Left renal cortex interstitium (tissue), 4 donors: ENCODE measurements around the gene GMPPB. TPM values are rescaled to one million over a fixed set of nuclear protein-coding genes. Genes with fewer than 3 reads are reported as not detected.
"Not testable (repeated sequence)": the region's sequence is repeated elsewhere in the genome, so short reads cannot be mapped to it uniquely, and the experiment has no call there.

Experiments
- DNase-seq, 4 donors: peaks; one replicate each; pipeline ENCODE4 v3.0.0-alpha.2; 2013; ENCODE audit warnings: low read depth in 4 of 4, low spot score in 2 of 4, missing footprints in 1 of 4
- polyA plus RNA-seq, 4 donors: library from polyadenylated mRNA; unstranded; fragments of 120-200 nt; gene quantifications; one replicate each; pipeline ENCODE4 v1.2.1, GENCODE V29; 2013; ENCODE audit not compliant: insufficient read length in 4 of 4

The GMPPB gene
- 10 to 100 TPM; 11.4 to 19.2 (median 18.1) TPM for polyA plus RNA-seq

GRCh38 chr3:49723628-49724551 lies at the start of gene GMPPB:
Gene GMPPB, minus strand, starts transcription at chr3:49723951. Its CDS starts 225 bp downstream, at chr3:49723726.
- peak; percentile 81 to 95 (median 89) for DNase-seq

DNA sequence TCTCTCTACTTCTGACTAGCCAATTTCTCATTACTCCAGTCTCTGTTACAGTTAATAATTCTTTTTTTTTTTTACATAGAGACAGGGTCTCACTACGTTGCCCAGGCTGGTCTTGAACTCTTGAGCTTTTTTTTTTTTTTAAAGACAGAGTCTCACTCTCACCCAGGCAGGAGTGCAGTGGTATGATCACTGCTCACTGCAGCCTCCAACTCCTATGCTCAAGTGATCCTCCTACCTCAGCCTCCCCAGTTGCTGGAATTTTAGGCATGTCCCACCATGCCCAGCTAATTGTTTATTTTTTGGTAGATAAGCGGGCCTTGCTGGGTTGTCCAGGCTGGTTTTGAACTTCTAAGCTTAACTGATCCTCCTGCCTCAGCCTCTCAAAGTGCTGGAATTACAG lies 49.0 kb upstream of the GMPPB start:
- DNase-seq, result no peak

DNA sequence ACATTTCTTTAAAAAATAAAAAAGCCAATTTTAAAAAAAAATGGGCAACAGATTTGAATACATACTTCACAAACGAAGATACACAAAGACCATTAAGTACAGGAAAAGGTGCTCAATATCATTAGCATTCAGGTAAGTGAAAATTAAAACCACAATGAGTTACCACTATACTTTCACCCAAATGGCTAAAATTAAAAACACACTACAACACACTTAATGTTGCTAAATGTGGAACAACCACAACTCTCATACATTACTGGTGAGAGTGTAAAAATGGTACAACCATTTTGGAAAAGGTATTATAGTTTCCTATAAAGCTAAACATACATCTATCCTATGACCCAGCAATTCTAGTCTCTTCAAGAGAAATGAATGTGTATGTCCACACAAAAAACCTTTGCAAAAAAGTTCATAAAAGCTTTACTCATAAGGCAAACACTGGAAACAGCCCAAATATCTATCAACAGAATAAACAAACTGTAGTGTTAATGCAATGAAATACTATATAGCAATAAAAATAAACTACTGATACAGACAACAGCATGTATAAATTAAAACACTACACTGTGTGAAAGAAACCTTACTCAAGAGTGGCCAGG lies 47.7 kb upstream of the GMPPB start:
- no peak for DNase-seq

DNA sequence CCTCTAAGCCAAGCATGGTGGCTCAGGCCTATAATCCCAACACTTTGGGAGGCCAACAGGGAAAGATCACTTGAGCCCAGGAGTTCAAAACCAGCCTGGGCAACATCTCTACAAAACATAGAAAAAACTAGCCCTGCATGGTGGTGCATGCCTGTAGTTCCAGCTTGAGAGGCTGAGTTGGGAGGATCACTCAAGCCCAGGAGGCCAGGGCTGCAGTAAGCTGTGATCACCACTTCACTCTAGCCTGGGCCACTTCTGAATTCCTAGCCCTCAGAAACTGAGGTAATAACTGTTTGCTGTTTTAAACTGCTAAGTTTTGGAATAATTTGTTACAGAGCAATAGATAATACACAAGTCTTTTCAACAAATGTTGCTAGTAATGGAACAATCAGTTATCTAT lies 46.2 kb upstream of the GMPPB start:
- no peak for DNase-seq

- no peak for DNase-seq
These were observed 45.6 kb upstream of the GMPPB start for GRCh38 chr3:49769286-49769915.

DNA sequence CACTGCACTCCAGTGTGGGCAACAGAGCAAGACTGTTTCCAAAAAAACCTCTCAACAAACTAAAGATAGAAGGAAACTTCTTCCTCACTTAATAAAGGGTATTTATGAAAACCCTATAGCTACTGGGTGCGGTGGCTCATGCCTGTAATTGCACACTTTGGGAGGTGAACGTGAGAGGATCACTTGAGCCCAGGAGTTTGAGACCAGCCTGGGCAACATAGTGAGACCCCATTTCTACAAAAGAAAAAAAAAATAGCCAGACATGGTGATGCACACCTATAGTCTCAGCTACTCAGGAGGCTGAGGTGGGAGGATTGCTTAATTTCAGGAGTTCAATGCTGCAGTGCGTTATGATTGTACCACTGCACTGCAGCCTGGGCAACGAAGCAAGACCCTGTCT lies 40.2 kb upstream of the GMPPB start:
- no peak for DNase-seq

- no peak for DNase-seq
These were observed 37.9 kb upstream of the GMPPB start for GRCh38 chr3:49761661-49762060.

- peak in 2 of 4 donors; percentile 5 to 8 for DNase-seq
These were observed 35.5 kb upstream of the GMPPB start for GRCh38 chr3:49759226-49759625.

GRCh38 chr3:49757197-49757596 lies 33.4 kb upstream of the GMPPB start:
- no peak for DNase-seq

- no peak for DNase-seq
These were observed 32.3 kb upstream of the GMPPB start for GRCh38 chr3:49756036-49756435.

GRCh38 chr3:49754536-49754935 lies 30.8 kb upstream of the GMPPB start:
- DNase-seq, result no peak

DNA sequence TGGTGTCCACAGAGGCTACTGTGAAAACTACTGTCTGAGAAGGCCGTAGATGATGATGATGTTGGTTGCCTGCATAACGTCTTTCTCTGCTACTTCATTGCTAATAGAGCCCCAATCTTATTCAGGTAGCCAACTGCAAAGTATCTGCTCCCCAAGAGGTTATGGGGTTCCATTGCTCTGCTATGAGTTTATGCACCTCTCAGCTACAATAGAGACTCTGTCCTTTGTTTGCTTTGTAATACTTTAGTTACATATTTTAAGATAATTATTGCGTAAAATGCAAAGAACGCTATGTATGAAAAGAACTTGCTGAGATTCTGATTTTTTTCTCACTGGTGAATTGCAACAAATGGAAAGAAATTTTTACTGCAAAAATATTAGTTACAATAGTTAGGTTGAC lies 27.8 kb upstream of the GMPPB start:
- DNase-seq, result no peak

DNA sequence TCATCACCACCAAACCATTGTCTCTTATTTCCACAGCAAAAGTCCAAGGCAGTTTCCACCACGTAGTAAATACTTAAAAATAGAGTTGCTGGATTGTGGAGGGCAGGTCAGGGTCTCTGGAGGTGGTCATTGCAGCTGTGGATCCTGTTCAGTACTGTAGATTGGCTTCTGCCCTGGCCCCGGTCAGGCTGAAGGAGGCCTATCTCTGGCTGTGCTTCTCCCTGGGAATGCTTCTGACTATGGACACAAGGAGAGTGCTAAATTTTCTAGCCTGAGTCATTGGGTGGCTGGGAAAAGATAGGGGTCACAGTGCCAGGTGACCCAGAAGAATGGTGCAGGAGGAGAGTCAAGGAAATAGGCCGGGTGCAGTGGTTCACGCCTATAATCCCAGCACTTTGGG lies 26.3 kb upstream of the GMPPB start:
- DNase-seq, result no peak

GRCh38 chr3:49748874-49749273 lies 25.1 kb upstream of the GMPPB start:
- DNase-seq, result not testable (repeated sequence)

- DNase-seq, result no peak
These were observed 24.2 kb upstream of the GMPPB start for GRCh38 chr3:49747792-49748480.

- DNase-seq, result no peak
These were observed 22.2 kb upstream of the GMPPB start for GRCh38 chr3:49745986-49746385.

DNA sequence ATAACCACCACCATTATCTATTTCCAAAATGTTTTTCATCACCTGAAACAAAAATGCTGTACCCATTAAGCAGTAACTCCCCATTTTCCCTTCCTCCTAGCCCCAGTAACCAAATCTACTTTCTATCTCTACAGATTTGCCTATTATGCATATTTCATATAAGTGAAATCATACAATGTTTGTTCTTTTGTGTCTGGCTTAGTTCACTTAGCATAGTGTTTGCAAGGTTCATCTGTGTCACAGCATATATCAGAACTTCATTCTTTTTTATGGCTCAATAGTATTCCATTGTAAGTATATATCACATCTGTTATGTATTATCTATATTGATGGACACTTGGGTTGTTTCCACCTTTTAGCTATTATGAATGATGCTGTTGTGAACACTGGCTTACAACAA lies 16.7 kb upstream of the GMPPB start:
- no peak for DNase-seq

GRCh38 chr3:49738067-49738713 lies 14.4 kb upstream of the GMPPB start:
- no peak for DNase-seq

DNA sequence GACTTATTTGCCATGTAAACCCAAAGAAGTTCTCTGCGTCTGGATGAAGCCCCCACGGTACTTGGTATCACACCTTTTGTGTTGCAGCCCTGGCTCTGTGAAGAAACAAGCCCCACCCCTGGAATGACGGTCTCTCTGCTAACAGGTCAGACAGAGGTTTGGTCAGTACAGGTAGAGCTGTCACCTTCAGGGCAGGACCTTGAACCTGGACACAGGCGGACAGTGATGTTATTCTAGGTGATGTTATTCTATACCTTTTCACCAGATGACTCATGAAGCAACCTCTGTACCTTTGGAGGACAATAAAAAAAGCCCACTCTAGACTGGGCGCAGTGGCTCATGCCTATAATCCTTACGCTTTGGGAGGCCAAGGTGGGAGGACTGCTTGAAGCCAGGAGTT lies 11.0 kb upstream of the GMPPB start:
- DNase-seq, result no peak

DNA sequence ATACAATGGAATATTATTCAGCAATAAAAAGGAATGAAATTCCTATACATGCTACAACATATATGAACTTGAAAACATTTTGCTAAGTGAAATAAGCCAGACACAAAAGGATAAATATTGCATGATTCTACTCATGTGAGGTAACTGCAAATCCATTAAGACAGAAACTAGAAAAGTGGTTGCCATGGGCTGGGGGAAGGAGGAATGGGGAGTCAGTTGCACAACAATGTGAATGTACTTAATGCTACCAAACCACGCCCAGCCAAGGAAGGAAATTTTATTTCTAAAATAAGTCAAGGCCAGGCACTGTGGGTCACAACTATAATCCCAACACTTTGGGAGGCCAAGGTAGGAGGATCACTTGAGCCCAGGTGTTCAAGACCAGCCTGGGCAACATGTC lies 9.8 kb upstream of the GMPPB start:
- no peak for DNase-seq
